ENCODE data around the gene TAF4.

DNA sequence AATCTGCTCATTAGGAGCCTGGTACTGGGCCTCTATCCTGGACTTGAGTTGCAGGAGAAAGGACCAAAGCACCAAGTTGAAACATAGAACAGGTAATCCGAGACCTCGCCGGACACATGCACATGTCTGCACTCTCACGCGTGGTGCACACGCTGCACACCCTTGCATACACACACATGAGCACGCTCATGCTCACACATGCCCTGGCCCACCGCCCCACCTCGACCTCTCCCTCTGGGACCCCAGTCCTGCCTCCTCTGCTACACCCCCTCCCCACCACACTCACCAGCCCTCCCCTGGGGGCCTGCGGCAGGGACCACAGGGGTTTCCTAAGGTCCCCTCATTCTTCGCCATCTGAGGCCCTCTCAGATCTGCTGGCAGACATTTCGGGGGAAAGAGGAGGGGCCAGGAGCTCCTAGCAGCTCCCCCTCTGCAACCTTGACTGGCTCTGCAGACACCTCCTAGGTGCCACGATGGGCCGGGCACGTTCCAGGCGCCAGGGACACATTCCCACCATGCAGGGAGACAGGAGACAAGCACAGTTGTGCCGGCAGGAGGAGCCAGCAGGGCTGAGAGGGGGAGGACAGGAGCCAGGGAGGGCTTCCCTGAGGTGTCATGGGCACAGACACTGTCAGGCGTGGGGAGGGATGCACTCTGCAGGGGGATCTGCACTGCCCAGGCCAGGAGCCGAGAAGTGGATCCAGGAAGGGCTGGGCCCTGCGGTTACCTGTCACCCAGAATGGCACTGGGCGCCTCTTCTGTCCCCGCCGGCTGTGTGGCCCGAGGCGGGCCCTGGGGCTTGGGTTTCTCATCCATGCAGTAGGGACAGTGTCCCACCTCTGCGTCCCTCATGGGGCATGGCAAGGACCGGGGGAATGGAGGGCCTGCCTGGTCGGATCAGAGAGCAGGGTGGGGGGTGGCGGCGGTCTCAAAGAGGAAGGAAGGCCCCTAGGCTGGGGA lies 31.0 kb upstream of the TAF4 start:
- TF ChIP-seq, protein P1, sequence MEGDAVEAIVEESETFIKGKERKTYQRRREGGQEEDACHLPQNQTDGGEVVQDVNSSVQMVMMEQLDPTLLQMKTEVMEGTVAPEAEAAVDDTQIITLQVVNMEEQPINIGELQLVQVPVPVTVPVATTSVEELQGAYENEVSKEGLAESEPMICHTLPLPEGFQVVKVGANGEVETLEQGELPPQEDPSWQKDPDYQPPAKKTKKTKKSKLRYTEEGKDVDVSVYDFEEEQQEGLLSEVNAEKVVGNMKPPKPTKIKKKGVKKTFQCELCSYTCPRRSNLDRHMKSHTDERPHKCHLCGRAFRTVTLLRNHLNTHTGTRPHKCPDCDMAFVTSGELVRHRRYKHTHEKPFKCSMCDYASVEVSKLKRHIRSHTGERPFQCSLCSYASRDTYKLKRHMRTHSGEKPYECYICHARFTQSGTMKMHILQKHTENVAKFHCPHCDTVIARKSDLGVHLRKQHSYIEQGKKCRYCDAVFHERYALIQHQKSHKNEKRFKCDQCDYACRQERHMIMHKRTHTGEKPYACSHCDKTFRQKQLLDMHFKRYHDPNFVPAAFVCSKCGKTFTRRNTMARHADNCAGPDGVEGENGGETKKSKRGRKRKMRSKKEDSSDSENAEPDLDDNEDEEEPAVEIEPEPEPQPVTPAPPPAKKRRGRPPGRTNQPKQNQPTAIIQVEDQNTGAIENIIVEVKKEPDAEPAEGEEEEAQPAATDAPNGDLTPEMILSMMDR (IDR thresholded peaks at IDR 0.05; ENCODE audit: poor library complexity, severe bottlenecking), result no peak
- TF ChIP-seq POLR2AphosphoS5 (IDR thresholded peaks at IDR 0.05) (no peak), EP300 (conservative IDR thresholded peaks at IDR 0.05; ENCODE audit: poor library complexity, severe bottlenecking) (no peak), SMC3 (conservative IDR thresholded peaks at IDR 0.05; ENCODE audit: poor library complexity) (no peak)
